PC-9 (cell line): ENCODE data around the gene CPD. TPM values are rescaled to one million over a fixed set of nuclear protein-coding genes. Genes with fewer than 3 reads are reported as not detected.

Source experiments
- BruUV-seq: library from RNA; stranded (reverse); fragments of 400-500 nt; replicated peaks from 2 replicates; lab custom pipeline; 2021; lab: Mats Ljungman, UMichigan
- CTCF ChIA-PET: fragments of 300-600 bp; sonication (Branson Sonifier 250); formaldehyde crosslinking; loops from one replicate; lab custom pipeline; 2022; ENCODE audit warnings: antibody characterized with exemption; lab: Charles Lee
- POLR2A ChIA-PET: fragments of 300-600 bp; sonication (Branson Sonifier 250); formaldehyde crosslinking; loops from one replicate; lab custom pipeline; 2022; ENCODE audit warnings: antibody characterized with exemption; ENCODE audit not compliant: unreplicated experiment; lab: Charles Lee
- DNase-seq, 2 experiments: peaks; one replicate each; pipeline versions ENCODE4 v3.0.0 to v3.0.0-alpha.2; 2015 to 2022; ENCODE audit warnings: mixed read lengths in 1 of 2
- H2AFZ ChIP-seq: fragments of 200-600 bp; sonication (generic); 2 replicates; pipeline ENCODE4 v1.8.1; 2017; ENCODE audit warnings: antibody characterized with exemption
- H3F3A ChIP-seq: fragments of 200-600 bp; sonication (generic); 2 replicates; pipeline ENCODE4 v1.8.1; 2017; ENCODE audit warnings: antibody characterized with exemption, mild to moderate bottlenecking, low read depth; ENCODE audit not compliant: insufficient read depth
- H3K27ac ChIP-seq: fragments of 200-600 bp; sonication (generic); 2 replicates; pipeline ENCODE4 v1.6.1; 2016; ENCODE audit warnings: mixed run types
- H3K27me3 ChIP-seq: fragments of 200-600 bp; sonication (generic); 2 replicates; pipeline ENCODE4 v1.6.1; 2016; ENCODE audit warnings: low read depth, mixed run types; ENCODE audit not compliant: insufficient read depth
- H3K36me3 ChIP-seq: fragments of 200-600 bp; sonication (generic); 2 replicates; pipeline ENCODE4 v1.6.1; 2016; ENCODE audit warnings: low read depth, mixed run types
- H3K4me1 ChIP-seq: fragments of 200-600 bp; sonication (generic); replicated peaks from 2 replicates; pipeline ENCODE4 v1.6.1; 2016; ENCODE audit warnings: mixed run types; ENCODE audit not compliant: insufficient read depth
- H3K4me2 ChIP-seq: fragments of 200-600 bp; sonication (generic); 2 replicates; pipeline ENCODE4 v1.6.1; 2017; ENCODE audit warnings: mixed run types
- H3K4me3 ChIP-seq: fragments of 200-600 bp; sonication (generic); 2 replicates; pipeline ENCODE4 v1.6.1; 2016; ENCODE audit warnings: mixed run types
- H3K79me2 ChIP-seq: fragments of 200-600 bp; sonication (generic); 2 replicates; pipeline ENCODE4 v1.6.1; 2017; ENCODE audit warnings: low read depth, mixed run types
- H3K9me2 ChIP-seq: fragments of 200-600 bp; sonication (generic); 2 replicates; pipeline ENCODE4 v1.8.1; 2017; ENCODE audit warnings: mild to moderate bottlenecking; ENCODE audit not compliant: insufficient read depth
- H3K9me3 ChIP-seq: fragments of 200-600 bp; sonication (generic); 2 replicates; pipeline ENCODE4 v1.8.1; 2016; ENCODE audit warnings: low read depth; ENCODE audit not compliant: insufficient read depth
- H4K20me1 ChIP-seq: fragments of 200-600 bp; sonication (generic); 2 replicates; pipeline ENCODE4 v1.8.1; 2017; ENCODE audit not compliant: insufficient read depth
- EZH2 ChIP-seq: fragments of 200-600 bp; sonication (generic); IDR thresholded peaks from 2 replicates; pipeline ENCODE4 v1.8.0; 2017; ENCODE audit warnings: antibody characterized with exemption, low read depth
- intact Hi-C: fragments of 100-400 bp; cut with micrococcal nuclease; formaldehyde crosslinking; loops from one replicate; pipeline ENCODE4 v1.10.0; 2022; ENCODE audit not compliant: unreplicated experiment
- total RNA-seq: library from RNA; stranded (reverse); gene quantifications from 2 replicates; pipeline ENCODE4 v1.2.3, GENCODE V29; 2021
- TF ChIP-seq, protein P1 (sequence below): fragments of 200-600 bp; sonication (generic); conservative IDR thresholded peaks from 2 replicates; pipeline ENCODE4 v1.6.1; 2017; ENCODE audit warnings: mixed run types, antibody characterized with exemption, mild to moderate bottlenecking, moderate library complexity

Gene CPD
- total RNA-seq, 1 experiment from 2014 or later = 55.0 TPM

- Histone ChIP-seq H3K4me2 (no peak overlapping the region), H3K9me2 (no peaks in the 10 kb centered on the region), H3K4me1 (no peaks in the 10 kb centered on the region), H3K27me3 (no peaks in the 10 kb centered on the region), H4K20me1 (no peaks in the 10 kb centered on the region), H3K4me3 (no peak overlapping the region), H2AFZ (no peak overlapping the region), H3K79me2 (no peaks in the 10 kb centered on the region), H3K27ac (no peak overlapping the region; the same call in 1 of the 2 replicates), H3F3A (no peaks in the 10 kb centered on the region; the same call in none of the 2 replicates), H3K36me3 (peaks cover 22% of the 10 kb centered on the region), H3K9me3 (no peaks in the 10 kb centered on the region)
- ChIA-PET CTCF (no interaction called here), POLR2A (no interaction called here)
- intact Hi-C loops = no loop called here
- DNase-seq = no peak
- no TSS peak for BruUV-seq
- no peak for TF ChIP-seq EZH2
- TF ChIP-seq, protein P1, sequence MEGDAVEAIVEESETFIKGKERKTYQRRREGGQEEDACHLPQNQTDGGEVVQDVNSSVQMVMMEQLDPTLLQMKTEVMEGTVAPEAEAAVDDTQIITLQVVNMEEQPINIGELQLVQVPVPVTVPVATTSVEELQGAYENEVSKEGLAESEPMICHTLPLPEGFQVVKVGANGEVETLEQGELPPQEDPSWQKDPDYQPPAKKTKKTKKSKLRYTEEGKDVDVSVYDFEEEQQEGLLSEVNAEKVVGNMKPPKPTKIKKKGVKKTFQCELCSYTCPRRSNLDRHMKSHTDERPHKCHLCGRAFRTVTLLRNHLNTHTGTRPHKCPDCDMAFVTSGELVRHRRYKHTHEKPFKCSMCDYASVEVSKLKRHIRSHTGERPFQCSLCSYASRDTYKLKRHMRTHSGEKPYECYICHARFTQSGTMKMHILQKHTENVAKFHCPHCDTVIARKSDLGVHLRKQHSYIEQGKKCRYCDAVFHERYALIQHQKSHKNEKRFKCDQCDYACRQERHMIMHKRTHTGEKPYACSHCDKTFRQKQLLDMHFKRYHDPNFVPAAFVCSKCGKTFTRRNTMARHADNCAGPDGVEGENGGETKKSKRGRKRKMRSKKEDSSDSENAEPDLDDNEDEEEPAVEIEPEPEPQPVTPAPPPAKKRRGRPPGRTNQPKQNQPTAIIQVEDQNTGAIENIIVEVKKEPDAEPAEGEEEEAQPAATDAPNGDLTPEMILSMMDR = no peak
Measured at GRCh38 chr17:30427611-30428010, 48.9 kb downstream of the CPD start.

- Histone ChIP-seq H3K9me2 (no peaks in the 10 kb centered on the region), H3K4me3 (no peak overlapping the region), H3K4me2 (no peak overlapping the region), H3K9me3 (no peaks in the 10 kb centered on the region; the same call in 1 of the 2 replicates), H2AFZ (no peak overlapping the region), H3K27me3 (no peaks in the 10 kb centered on the region), H4K20me1 (no peaks in the 10 kb centered on the region), H3K36me3 (peaks cover 20% of the 10 kb centered on the region), H3K4me1 (peaks cover 13% of the 10 kb centered on the region), H3F3A (peaks cover 13% of the 10 kb centered on the region; the same call in 1 of the 2 replicates), H3K79me2 (no peaks in the 10 kb centered on the region), H3K27ac (no peak overlapping the region)
- CTCF ChIA-PET = no interaction called here
- no peak for DNase-seq
- POLR2A ChIA-PET = no interaction called here
- no TSS peak for BruUV-seq
- no peak for TF ChIP-seq EZH2
- TF ChIP-seq, protein P1 = no peak
- intact Hi-C loops = no loop called here
Measured at GRCh38 chr17:30429155-30429554, 50.4 kb downstream of the CPD start.

GRCh38 chr17:30433514-30433913 lies 54.8 kb downstream of the CPD start:
- Histone ChIP-seq H3K9me3 (no peaks in the 10 kb centered on the region; the same call in 1 of the 2 replicates), H3K36me3 (peaks cover 31% of the 10 kb centered on the region), H3K27me3 (no peaks in the 10 kb centered on the region), H3K4me2 (peak overlapping the region; percentile 48), H3K4me3 (no peak overlapping the region), H3K9me2 (no peaks in the 10 kb centered on the region), H2AFZ (no peak overlapping the region), H3K27ac (peak overlapping the region; percentile 25), H3K4me1 (peaks cover 14% of the 10 kb centered on the region), H3F3A (peaks cover 14% of the 10 kb centered on the region; the same call in 1 of the 2 replicates), H3K79me2 (no peaks in the 10 kb centered on the region), H4K20me1 (no peaks in the 10 kb centered on the region)
- BruUV-seq = no TSS peak
- TF ChIP-seq, protein P1 = no peak
- TF ChIP-seq EZH2 = no peak
- intact Hi-C loops = no loop called here
- DNase-seq = peak; percentile 61 to 75
- CTCF ChIA-PET = interaction anchor here (0.7 to 0.9 kb wide), 2 partner anchors 28 to 298 kb away, joined by 3 to 8 read pairs; no protein-coding TSS in a partner anchor
- POLR2A ChIA-PET = interaction anchor here (0.7 kb wide), 1 partner anchor 92 kb away, joined by 3 read pairs; no protein-coding TSS in a partner anchor
